ENCODE data around the gene LSG1. TPM values are rescaled to one million over a fixed set of nuclear protein-coding genes. Genes with fewer than 3 reads are reported as not detected.

Gene LSG1
- total RNA-seq, 1 donor from 2014 or later, result 41.2 TPM

DNA sequence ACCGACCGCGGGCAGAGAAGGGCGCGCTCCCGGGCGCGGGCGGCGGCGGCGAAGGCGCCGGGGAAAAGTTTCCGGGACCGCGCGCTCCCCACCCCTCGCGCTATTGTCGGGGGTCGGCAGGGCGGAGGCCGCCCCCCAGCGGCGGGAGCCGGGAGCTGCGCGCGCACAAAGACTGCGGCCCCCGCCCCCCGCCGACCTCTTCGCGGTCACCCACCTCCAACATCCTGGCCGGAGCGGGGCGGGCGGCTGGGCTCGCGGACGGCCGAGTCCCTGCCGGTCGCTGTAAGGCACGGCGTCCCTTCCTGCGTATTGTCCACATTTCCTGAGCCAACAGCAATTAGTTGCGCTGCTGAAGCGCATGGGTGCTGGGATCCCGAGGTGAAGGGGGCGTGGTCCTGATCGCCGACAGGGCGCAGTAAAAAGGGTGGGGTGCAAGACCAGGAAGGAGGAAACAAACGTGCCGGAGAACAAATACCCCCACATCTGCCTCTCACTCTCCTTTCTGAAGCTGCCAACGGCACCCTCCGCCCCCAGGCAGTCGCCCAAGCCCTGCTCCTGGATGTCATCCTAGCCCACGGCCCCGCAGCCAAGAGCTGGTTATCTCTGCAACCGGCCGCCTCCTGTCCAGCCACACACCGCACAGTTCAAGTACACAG, 38.5 kb downstream of the LSG1 start, which contains the start of gene TMEM44:
TMEM44 (minus strand) TSS at position 71 of the 656 bp plus-strand sequence. CDS start 204 bp downstream, outside the sequence.
- Mint-ChIP-seq H3K4me3 (peak within 1 kb of the TSS; percentile 91), H3K4me1 (no peaks in the 10 kb centered on the region), H3K9me3 (peaks cover 10% of the 10 kb centered on the region), H3K36me3 (peaks cover 14% of the 10 kb centered on the region), H3K27ac (peak within 1 kb of the TSS; percentile 46), H3K27me3 (ENCODE audit: insufficient read depth, low read depth) (peaks cover 4% of the 10 kb centered on the region)
- peaks cover 14% of the 10 kb centered on the region for H3F3A ChIP-seq (ENCODE audit: low read depth)
- no peak within 1 kb of the TSS for H3K27ac ChIP-seq
- peak within 1 kb of the TSS; percentile 99 for H2AFZ ChIP-seq (replicated peaks)
- peak within 1 kb of the TSS; percentile 61 for H3K9ac ChIP-seq
- DNase-seq (ENCODE audit: low spot score), result peak; percentile 94
- H3K9me3 ChIP-seq (ENCODE audit: low read depth), result no peaks in the 10 kb centered on the region
- H3K4me1 ChIP-seq, result no peaks in the 10 kb centered on the region
- no peaks in the 10 kb centered on the region for H3K27me3 ChIP-seq
- no peak for TF ChIP-seq EZH2phosphoT487 (IDR thresholded peaks at IDR 0.05)
- peak; percentile 37 for TF ChIP-seq EZH2 (IDR thresholded peaks at IDR 0.05)
- TF ChIP-seq, protein P1, sequence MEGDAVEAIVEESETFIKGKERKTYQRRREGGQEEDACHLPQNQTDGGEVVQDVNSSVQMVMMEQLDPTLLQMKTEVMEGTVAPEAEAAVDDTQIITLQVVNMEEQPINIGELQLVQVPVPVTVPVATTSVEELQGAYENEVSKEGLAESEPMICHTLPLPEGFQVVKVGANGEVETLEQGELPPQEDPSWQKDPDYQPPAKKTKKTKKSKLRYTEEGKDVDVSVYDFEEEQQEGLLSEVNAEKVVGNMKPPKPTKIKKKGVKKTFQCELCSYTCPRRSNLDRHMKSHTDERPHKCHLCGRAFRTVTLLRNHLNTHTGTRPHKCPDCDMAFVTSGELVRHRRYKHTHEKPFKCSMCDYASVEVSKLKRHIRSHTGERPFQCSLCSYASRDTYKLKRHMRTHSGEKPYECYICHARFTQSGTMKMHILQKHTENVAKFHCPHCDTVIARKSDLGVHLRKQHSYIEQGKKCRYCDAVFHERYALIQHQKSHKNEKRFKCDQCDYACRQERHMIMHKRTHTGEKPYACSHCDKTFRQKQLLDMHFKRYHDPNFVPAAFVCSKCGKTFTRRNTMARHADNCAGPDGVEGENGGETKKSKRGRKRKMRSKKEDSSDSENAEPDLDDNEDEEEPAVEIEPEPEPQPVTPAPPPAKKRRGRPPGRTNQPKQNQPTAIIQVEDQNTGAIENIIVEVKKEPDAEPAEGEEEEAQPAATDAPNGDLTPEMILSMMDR (IDR thresholded peaks at IDR 0.05), result peak; percentile 70
- H3K4me3 ChIP-seq, result peak within 1 kb of the TSS; percentile 97
- peaks cover 8% of the 10 kb centered on the region for H3K79me2 ChIP-seq (ENCODE audit: low read depth)
- H3K4me2 ChIP-seq, result peak within 1 kb of the TSS; percentile 68
- H4K20me1 ChIP-seq (ENCODE audit: low read depth), result no peaks in the 10 kb centered on the region
- H3K36me3 ChIP-seq, result no peaks in the 10 kb centered on the region

GRCh38 chr3:194632809-194633348, 39.1 kb downstream of the LSG1 start:
- Histone ChIP-seq H3K4me2 (peak overlapping the region; percentile 68), H3K4me3 (peak overlapping the region; percentile 97), H2AFZ (replicated peaks) (peak overlapping the region; percentile 99), H3K79me2 (ENCODE audit: low read depth) (peaks cover 8% of the 10 kb centered on the region), H3K9ac (peak overlapping the region; percentile 61), H4K20me1 (ENCODE audit: low read depth) (no peaks in the 10 kb centered on the region), H3K4me1 (no peaks in the 10 kb centered on the region), H3F3A (ENCODE audit: low read depth) (peaks cover 14% of the 10 kb centered on the region), H3K9me3 (ENCODE audit: low read depth) (no peaks in the 10 kb centered on the region), H3K27ac (no peak overlapping the region), H3K36me3 (no peaks in the 10 kb centered on the region), H3K27me3 (no peaks in the 10 kb centered on the region)
- peaks cover 4% of the 10 kb centered on the region for H3K27me3 Mint-ChIP-seq (ENCODE audit: insufficient read depth, low read depth)
- peaks cover 20% of the 10 kb centered on the region for H3K36me3 Mint-ChIP-seq
- peak overlapping the region; percentile 90 for H3K4me3 Mint-ChIP-seq
- H3K9me3 Mint-ChIP-seq, result peaks cover 10% of the 10 kb centered on the region
- H3K4me1 Mint-ChIP-seq, result no peaks in the 10 kb centered on the region
- no peak for DNase-seq (ENCODE audit: low spot score)
- H3K27ac Mint-ChIP-seq, result peak overlapping the region; percentile 46
- TF ChIP-seq EZH2phosphoT487 (IDR thresholded peaks at IDR 0.05), result no peak
- TF ChIP-seq EZH2 (IDR thresholded peaks at IDR 0.05), result peak; percentile 15

DNA sequence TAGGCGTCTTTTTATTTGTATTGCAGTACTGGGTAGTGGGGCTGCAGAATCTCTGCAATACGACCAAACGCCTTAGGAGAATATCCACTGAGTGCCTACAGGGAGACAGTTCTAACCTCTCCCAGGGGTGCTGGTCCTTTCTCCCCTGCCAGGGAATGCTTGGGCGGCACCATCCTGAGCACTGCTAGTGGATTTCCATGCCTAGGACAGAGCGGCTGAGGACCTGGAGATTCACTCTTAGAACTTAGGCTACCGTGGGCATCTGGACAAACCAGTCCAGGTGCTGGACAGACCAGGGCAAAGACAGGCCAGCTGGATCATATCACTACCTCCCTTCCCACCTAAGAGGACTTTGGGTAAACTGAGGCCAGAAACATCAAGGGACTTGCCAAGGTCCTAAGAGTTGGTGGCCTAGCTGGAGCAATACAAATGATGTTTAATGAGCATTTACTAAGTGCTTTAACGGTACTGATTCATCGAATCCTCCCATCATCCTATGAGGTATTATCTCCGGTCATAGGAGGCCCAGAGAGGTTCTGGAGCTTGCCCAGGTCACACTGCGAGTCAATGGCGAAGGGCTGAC, 39.7 kb downstream of the LSG1 start:
- DNase-seq (ENCODE audit: low spot score), result no peak
- Mint-ChIP-seq H3K27ac (no peak overlapping the region), H3K4me1 (no peaks in the 10 kb centered on the region), H3K4me3 (peak overlapping the region; percentile 90), H3K9me3 (peaks cover 10% of the 10 kb centered on the region), H3K27me3 (ENCODE audit: insufficient read depth, low read depth) (peaks cover 7% of the 10 kb centered on the region), H3K36me3 (peaks cover 21% of the 10 kb centered on the region)
- H3K4me2 ChIP-seq, result peak overlapping the region; percentile 68
- H3K4me1 ChIP-seq, result no peaks in the 10 kb centered on the region
- TF ChIP-seq EZH2phosphoT487 (IDR thresholded peaks at IDR 0.05) (no peak), EZH2 (IDR thresholded peaks at IDR 0.05) (no peak)
- TF ChIP-seq, protein P1 (IDR thresholded peaks at IDR 0.05), result no peak
- peaks cover 14% of the 10 kb centered on the region for H3F3A ChIP-seq (ENCODE audit: low read depth)
- H3K9ac ChIP-seq, result no peak overlapping the region
- H3K4me3 ChIP-seq, result peak overlapping the region; percentile 97
- peaks cover 8% of the 10 kb centered on the region for H3K79me2 ChIP-seq (ENCODE audit: low read depth)
- no peaks in the 10 kb centered on the region for H3K27me3 ChIP-seq
- no peak overlapping the region for H3K27ac ChIP-seq
- H2AFZ ChIP-seq (replicated peaks), result peak overlapping the region; percentile 99
- H3K36me3 ChIP-seq, result no peaks in the 10 kb centered on the region
- H4K20me1 ChIP-seq (ENCODE audit: low read depth), result no peaks in the 10 kb centered on the region
- H3K9me3 ChIP-seq (ENCODE audit: low read depth), result no peaks in the 10 kb centered on the region

Data from neural progenitor cell (in vitro differentiated cells).